GM10248 (cell line): ENCODE measurements around the gene MRC2.
"Not testable (repeated sequence)": the region's sequence is repeated elsewhere in the genome, so short reads cannot be mapped to it uniquely, and the experiment has no call there.

Experiments
- CTCF ChIA-PET: fragments of 300-600 bp; sonication (Branson Sonifier 250); formaldehyde crosslinking; extraction: SDS; loops from one replicate; lab custom pipeline; 2021; ENCODE audit warnings: antibody characterized with exemption; lab: Yijun Ruan, JAX
- POLR2A ChIA-PET: fragments of 350-650 bp; sonication (Branson Sonifier 250); formaldehyde crosslinking; extraction: SDS; loops from one replicate; lab custom pipeline; 2020; ENCODE audit warnings: antibody characterized with exemption; lab: Yijun Ruan, JAX
- DNase-seq: peaks from one replicate; pipeline ENCODE4 v3.0.0; 2012; ENCODE audit errors: extremely low spot score
- TF ChIP-seq, protein P1 (sequence below): IDR thresholded peaks from 2 replicates; pipeline ENCODE4 v1.5.1; 2012; ENCODE audit warnings: mild to moderate bottlenecking, low read depth; ENCODE audit errors: extremely low read depth, missing control alignments, control extremely low read depth

The MRC2 gene

DNA sequence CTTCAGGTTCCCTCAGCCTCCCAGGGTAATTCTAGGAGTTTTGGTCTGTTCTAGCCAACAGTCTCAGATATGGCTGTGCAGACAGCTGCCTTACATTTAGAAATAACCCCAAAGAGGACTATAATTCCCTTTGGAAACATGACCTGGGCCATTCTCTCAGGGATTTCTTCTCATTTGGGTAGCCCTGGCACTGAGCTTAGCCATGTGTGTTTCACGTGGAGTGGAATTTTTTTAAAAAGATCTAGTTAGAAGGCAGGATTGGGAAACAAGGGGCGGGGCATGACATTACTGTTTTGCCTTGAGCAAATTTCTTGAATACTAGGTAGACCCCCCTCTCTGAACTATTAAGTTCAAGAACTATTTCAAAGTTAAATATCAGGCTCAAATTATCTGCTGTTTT lies 29.6 kb upstream of the MRC2 start:
- TF ChIP-seq, protein P1, sequence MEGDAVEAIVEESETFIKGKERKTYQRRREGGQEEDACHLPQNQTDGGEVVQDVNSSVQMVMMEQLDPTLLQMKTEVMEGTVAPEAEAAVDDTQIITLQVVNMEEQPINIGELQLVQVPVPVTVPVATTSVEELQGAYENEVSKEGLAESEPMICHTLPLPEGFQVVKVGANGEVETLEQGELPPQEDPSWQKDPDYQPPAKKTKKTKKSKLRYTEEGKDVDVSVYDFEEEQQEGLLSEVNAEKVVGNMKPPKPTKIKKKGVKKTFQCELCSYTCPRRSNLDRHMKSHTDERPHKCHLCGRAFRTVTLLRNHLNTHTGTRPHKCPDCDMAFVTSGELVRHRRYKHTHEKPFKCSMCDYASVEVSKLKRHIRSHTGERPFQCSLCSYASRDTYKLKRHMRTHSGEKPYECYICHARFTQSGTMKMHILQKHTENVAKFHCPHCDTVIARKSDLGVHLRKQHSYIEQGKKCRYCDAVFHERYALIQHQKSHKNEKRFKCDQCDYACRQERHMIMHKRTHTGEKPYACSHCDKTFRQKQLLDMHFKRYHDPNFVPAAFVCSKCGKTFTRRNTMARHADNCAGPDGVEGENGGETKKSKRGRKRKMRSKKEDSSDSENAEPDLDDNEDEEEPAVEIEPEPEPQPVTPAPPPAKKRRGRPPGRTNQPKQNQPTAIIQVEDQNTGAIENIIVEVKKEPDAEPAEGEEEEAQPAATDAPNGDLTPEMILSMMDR, result no peak
- DNase-seq, result no peak
- ChIA-PET POLR2A (no interaction called here), CTCF (no interaction called here)

DNA sequence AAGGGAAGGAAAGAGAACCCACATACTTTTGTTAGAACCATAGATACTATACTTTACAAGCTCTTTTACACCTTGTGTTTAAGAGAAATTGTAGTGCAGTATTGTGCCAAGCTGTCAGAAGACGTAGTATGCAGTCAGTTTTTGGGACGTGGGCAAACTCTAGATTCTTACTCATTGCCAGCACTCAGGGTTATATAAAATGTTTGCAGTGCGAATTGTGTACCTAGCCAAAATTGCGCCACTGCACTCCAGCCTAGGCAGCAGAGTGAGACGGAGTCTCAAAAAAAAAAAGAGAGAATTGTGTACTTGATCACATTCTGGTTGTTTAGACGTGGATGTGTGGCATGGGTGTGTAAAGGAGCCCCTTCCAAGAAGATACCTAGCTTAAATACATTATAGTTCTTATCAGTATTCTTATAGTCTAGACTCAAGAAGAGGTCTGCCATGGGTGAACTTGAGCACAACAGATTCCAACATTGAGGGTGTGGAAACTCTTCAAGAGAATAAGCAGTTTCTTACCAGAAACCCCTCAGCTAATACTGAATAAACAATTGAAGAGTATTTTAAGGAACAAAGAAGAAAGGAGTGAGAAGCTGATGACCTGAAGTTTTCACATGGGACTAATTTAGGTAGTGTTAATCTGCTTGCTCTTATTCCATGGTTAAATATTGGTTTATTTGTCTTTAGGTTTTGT lies 27.4 kb upstream of the MRC2 start:
- no peak for DNase-seq
- POLR2A ChIA-PET, result no interaction called here
- CTCF ChIA-PET, result interaction anchor here (1.1 to 1.2 kb wide), 2 partner anchors 9 to 15 kb away, joined by 3 read pairs; no protein-coding TSS in a partner anchor
- TF ChIP-seq, protein P1, result no peak

DNA sequence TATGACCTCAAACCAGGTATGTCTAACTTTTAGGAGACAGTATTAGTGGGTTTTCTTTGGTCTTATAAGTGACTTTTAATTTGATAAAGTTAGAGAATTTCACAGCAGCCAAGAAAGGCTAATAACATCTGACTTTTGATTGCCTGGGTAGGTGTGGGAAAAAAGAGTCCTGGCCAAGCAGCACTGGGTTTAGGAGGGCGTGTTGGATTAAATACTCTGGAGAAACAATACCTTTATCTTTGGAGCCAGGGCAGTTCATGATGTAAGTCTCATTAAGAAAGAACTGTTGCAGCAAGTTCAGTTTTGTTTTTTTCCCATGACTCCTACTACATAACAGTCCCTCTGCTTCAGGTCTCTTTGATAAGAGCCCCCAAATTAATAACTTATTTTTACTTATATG lies 26.7 kb upstream of the MRC2 start:
- CTCF ChIA-PET, result interaction anchor here (1.1 to 1.3 kb wide), 4 partner anchors 8 to 16 kb away, joined by 3 to 4 read pairs (median 3); no protein-coding TSS in a partner anchor
- POLR2A ChIA-PET, result no interaction called here
- TF ChIP-seq, protein P1, result no peak
- DNase-seq, result no peak

DNA sequence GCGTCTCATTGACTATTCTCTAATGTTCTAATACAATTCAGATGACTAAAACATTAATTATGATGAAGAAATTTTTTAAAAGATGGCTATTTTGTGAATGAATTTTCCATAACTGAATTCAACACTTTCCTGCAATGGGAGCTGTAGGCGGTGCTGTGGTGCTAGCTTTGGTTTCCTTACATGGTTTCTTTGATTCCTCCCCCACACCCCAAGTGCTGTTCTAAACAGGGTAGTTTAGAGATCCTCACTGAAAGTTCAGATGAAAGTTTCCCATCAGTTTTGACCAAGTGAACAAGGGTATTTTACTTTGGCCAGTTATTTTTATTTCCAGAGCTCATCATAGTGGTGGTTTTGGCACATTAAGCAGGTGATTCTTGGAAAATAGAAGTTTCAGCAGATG lies 26.0 kb upstream of the MRC2 start:
- TF ChIP-seq, protein P1, result peak; percentile 4

DNA sequence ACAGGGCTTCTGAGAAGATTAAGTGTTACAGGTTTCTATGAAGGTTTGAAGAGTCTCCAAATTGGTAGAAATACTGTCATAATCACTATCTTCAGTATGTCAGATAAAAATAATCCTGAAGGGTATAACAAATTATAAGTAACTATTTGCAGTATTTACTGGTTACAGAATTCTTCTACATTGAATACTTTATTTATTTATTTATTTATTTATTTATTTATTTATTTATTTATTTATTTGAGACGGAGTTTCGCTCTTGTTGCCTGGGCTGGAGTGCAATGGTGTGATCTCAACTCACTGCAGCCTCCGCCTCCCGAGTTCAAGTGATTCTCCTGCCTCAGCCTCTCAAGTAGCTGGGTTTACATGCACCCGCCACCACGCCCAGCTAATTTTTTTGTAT lies 23.7 kb upstream of the MRC2 start:
- CTCF ChIA-PET, DNase-seq, POLR2A ChIA-PET: not testable (repeated sequence)

More for the DNA sequence above, 26.0 kb upstream of the MRC2 start:
- CTCF ChIA-PET, result interaction anchor here (1.2 to 1.3 kb wide), 2 partner anchors 8 to 9 kb away, joined by 3 to 4 read pairs; no protein-coding TSS in a partner anchor
- POLR2A ChIA-PET, result no interaction called here
- DNase-seq, result no peak

DNA sequence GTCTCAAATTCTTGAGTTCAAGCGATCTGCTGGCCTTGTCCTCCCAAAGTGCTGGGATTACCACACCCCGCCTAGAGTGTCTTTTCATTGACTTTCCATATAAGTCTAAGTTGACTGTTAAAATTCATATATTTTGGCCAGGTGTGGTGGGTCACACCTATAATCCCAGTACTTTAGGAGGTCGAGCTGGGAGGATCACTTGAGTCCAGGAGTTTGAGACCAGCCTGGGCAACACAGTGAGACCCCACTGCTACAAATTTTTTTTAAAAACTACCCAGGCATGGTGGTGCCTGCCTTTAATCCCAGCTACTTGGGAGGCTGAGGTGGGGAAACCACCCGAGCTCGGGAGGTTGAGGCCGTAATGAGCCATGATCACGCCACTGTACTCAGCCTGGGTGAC lies 21.9 kb upstream of the MRC2 start:
- ChIA-PET POLR2A (no interaction called here), CTCF (no interaction called here)

DNA sequence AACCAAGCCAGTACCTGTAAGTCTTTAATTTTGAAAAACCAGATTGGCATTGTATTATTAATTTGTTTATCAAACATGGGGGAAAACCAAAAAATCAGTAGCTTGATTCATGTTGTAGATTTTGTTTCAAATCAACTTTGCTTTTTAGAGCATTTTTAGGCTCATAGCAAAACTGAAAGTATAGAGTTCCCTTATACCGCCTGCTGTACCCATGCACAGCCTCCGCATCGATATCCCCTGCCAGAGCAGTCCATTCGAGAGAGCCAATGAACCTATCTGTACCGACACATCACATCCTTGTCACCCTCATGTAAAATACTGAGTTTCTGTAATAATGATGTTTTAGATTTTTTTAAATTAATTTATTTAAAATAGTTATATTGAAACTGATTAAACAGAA lies 16.2 kb upstream of the MRC2 start:
- TF ChIP-seq, protein P1, result no peak
- CTCF ChIA-PET, result interaction anchor here (1.1 to 1.6 kb wide), 3 partner anchors 25 to 58 kb away, joined by 3 to 4 read pairs (median 4); no protein-coding TSS in a partner anchor
- POLR2A ChIA-PET, result no interaction called here
- DNase-seq, result peak; percentile 44

More for the DNA sequence above, 21.9 kb upstream of the MRC2 start:
- DNase-seq, result no peak
- TF ChIP-seq, protein P1, result no peak
